Measurements from ENCODE around the gene PLA2G4F.

The PLA2G4F gene

DNA sequence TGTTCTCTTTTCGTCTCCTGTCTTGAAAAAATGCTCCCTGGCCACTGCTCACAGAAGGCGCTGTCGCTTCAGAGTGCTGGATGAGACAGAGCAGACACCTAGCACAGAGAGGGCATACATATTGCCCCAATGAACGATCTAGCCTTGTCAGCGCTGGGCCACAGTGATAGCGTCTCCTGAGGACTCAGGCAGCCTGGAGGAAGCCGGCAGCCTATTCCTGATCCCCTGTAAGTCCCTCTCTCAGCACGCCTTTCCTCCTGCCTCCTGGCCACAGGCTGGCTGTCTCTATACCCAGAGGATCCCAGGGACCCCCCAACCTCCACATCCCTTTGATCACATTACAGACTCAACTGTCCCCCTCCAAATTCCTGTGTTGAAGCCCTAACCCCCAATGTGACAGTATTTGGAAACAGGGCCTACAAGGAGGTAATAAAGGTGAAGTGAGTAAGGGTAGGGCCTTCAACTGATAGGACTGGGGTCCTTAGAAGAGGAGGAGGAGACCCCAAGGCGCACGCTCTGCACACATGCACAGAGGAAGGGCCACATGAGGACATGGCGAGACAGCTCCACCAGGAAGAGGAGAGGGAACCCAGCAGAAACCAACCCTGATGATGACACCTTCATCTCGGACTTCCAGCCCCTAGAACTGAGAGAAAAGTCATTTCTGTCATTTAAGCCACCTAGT, 7.5 kb downstream of the PLA2G4F start:
- no peak for DNase-seq (ENCODE audit: low read depth in 2 of 2)

DNA sequence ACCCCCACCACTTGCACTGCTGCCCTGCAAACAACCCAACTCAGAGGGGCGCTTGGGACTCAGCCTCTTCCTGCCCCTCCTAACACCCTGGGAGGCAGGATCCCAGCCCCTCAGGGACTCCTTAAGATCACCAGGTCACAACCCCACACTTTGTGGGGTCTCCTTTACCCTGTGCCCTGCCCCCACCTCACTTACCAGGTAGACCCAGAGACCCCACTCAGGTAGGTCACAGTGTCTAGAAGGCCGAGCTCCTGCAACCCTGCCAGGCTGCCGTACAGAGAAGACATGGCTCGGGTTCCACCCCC, 9.1 kb downstream of the PLA2G4F start:
- no peak for DNase-seq (ENCODE audit: low read depth in 2 of 2)

DNA sequence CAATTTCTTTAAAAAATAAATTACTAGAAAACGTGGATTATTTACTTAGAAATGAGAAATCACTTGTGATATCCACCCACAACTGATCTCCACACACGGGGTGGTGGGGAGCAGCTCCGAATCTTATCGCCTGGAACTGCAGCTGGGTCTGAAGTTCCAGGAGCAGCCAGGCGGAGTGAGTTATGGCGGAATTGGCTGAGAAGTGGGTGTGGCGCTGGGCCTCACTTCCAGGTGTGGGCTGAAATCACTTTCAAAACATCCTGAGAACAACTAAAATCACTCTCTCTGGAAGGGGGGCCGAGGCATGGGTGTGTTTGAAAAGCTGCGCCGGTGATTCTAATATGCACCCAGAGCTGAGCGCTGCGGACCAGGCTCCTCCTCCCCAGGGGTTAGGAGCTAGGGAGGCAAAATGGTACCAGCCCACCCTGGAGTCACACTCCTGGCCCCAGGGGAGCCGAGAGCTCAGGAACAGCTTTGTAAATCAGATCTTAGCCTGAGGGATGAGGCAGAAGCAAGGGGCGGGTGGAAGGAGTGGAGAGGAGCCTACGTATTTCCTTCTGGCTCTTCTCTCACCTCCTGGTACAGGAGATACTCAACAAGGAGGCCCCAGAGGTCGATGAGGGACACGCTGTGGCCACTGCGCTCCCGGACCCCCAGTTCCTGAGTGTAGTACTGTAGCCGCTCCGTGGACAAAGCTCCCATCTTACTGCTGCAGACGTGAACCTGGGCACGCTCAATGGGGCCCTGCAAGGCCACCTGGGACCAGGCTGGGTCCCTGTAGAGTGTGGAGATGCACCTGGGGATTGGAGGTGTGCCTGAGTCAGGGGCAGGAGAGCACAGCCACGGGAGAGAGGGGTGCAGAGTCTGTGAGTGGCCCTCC, 9.6 kb downstream of the PLA2G4F start:
- no peak for DNase-seq (ENCODE audit: low read depth in 2 of 2)

DNA sequence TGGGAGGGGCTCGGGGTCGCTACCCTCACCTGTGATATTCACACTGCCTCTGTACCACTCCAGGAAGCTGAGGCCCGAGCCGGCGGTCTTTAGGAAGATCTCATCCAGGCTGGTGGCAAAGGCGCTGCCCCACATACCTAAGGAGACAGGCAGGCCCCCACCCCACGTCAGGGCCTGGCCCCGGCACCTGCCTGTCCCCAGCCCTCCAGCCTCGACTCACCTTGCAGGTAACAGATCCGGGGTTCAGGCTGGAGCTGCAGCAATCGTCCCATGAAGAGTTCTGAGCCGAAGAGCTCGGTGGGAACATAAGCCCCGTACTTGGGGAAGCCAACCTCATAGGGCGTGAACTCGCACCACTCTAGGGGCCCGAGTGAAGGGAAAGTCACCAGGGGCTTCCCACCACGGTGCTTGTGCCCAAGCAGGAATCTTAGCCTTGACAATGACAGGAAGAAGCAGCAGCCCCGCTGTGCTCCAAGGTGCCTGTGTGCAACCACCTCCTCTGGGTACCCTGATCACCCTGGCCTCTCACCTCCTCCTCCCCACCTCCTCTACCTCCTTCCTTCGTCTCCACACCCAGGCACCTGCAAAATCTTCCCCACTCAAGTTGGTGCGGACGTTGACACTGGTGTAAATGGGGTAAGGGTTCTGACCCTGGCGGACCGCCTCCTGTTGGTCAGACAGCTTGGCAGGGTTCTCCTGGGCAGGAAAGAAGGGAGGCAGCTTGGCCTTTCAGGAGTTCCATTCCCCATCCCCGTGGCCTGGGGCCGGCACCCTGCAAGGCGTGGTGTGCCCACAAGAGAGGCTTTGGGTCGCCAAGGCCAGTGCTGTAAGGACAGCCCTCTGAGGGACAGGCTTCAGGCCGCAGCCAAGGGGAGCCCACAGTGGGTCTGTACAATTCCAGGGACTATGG, 10.6 kb downstream of the PLA2G4F start:
- DNase-seq (ENCODE audit: low read depth in 2 of 2): no peak

DNA sequence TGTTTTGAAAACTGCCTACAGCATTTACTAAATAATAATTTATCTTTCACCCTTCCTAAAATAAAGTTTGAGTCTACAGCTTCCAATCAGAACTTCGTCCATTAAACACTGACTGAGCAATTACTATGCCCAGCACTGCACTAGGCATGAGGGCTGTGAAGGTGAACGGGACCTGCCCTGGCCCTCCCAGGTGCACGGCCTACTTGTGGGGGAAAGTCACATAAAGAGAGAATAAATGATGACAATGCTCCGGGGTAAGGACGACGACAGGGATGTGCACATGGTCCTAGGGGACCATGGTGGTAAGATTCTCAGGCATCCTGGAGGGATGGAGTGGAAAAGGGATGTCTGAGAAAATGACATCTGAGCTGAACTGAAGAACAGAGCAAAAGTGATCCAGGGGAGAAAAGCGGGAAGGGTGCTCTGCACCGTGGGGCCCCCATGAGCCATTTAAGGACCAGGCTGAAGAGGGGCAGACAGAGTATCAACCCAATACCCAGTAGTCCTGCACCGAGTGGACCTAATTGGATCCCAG, 11.5 kb downstream of the PLA2G4F start:
- no peak for DNase-seq (ENCODE audit: low read depth in 2 of 2)

DNA sequence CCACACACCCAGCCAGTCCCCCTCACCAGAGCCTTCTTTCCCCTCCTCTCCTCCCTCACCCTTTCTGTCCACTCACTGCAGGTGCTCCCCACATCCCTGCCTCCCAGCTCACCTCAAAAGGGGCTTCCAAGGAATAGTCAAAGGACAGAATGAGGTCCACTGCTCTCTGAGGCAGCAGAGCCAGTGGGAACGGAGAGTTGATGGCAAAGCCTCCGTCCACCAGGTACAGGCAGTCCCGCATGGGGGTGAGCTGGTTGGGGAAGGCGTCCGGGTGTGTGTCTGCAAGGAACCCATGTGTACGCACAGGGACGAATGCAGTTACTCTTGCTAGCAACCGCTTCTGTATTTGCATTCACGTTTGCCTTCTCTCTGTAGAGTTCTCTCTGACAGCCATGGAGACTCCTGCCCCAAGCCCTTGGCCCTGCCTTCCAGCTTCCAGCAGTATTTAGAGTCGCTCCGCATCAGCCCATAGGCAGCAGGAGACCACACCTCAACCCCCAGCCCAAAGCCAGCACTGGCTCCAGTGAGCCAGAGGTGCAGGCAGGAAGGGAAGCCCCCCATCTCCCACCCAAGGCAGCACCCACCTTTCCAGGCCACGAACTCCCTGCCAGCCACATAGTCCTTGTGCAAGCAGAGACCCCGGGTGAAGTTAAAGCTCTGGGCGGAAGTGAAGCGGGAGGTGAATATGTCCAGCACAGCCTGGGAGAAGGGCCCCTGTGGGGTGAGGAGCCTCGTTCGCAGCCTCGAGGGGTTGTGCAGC, 12.4 kb downstream of the PLA2G4F start:
- DNase-seq (ENCODE audit: low read depth in 2 of 2): no peak

DNA sequence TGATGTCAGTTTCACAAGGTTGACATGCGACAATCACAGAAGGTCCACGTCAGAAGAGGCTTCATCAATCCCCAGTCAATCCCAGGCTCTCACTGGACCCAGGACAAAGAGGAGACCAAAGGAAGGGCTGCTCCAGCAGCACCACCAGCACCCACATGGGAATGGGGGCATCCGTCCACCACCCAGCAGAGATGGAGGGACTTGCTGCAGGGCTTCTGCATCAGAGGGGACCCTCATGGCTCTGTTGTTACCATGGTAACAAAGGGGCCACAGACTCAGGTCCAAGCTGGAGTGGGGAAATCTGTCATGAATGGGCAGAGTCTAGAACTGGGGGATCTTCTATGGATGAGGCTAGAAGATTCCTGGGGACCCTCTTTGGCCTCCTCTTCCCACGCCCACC, 13.1 kb downstream of the PLA2G4F start:
- DNase-seq (ENCODE audit: low read depth in 2 of 2): no peak

DNA sequence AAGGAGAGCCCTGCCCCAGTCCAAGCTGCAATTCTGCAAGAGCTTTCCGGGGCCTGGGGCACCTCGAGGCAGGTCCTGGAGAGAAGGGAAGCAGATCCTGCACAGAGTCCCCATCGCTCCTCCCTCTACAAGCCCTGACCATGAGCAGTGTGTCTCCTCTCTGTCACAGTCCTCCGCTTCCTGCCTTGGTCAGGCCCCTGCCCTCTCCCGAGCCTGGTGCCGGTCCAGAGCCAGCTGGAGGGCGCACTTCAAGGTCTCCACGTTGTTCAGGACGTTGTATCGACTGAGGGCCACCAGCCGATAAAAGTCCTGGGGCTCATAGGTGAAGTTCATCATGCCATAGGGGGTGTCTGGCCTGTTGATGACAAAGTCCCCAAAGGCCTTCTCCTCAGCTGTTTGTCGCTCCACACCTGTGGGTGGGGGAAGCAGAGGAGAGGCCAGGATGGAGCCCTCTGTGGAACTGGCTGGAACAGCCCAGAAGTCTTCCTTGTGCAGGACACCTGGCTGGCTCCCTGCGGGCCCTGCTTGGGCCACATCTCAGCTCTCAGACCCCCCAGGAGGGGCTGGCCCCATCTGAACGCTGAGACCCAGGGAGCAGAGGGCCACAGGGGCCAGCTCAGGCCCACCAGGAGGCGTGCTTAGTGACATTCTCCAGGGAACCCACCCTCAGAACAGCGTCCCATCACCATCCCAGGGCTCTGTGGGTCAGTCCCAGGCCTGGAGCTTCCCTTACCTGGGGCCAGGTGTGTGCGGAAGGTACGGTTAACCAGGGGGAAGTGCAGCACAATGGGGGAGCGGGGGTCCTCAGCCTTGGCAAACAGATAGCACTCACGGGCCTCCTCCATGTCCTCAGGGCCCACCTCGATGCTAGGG, 14.4 kb downstream of the PLA2G4F start:
- no peak for DNase-seq (ENCODE audit: low read depth in 2 of 2)

DNA sequence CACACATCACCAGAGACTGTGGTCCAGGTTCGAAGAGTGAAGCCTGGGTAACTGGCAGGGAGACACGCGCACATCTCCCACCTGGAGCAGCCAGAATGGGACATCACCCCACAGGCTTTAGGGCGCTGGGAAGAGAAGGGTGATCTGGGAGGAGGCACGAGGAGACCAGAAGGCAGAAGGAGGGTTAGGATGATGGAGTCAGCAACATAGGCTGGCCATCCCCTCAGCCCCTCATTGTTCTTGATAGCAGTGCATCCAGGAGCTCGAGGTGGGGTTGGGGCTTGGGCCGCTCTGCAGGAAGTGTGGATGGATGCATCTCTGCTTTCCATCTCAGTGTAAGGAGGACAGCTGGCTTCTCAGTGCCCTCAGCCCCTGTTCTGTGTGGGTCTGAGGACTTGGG, 15.2 kb downstream of the PLA2G4F start:
- no peak for DNase-seq (ENCODE audit: low read depth in 2 of 2)

DNA sequence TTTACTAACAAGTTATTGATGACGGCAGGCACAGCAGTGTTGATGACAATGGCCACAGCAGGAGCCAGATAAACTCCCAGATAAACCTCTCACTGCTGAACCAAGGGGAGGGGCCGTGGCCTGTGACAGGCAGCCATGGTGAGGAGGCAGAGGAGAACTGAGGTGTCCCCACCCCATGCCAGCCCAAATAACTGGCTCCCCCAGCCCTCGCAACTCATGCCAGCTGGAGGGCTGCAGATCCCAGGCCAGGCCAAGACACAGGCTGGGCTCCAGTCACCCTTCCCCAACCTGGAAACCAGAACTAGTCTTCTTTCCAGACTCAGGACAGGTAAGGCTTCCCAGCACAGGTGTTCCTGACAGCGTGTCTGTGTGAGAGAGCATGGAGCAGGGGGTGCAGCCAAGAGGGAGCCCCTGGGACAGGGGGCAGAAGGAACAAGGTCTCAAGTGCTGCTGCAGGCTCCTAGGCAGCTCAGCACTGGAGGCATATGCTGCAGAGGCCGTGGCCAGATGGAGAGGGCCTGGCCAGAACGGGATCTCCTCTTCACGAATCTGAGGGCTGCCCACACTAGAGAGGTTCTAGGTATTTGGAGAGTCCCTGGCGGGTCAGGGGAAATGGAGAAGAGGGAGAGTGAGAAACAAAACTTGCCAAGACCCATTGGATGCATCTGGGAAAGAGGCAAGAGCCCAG, 15.9 kb downstream of the PLA2G4F start:
- no peak for DNase-seq (ENCODE audit: low read depth in 2 of 2)

GRCh38 chr15:42139596-42139995, 16.8 kb downstream of the PLA2G4F start:
- DNase-seq (ENCODE audit: low read depth in 2 of 2): no peak

- no peak for DNase-seq (ENCODE audit: low read depth in 2 of 2)
These were observed 17.5 kb downstream of the PLA2G4F start for GRCh38 chr15:42138968-42139386.

DNA sequence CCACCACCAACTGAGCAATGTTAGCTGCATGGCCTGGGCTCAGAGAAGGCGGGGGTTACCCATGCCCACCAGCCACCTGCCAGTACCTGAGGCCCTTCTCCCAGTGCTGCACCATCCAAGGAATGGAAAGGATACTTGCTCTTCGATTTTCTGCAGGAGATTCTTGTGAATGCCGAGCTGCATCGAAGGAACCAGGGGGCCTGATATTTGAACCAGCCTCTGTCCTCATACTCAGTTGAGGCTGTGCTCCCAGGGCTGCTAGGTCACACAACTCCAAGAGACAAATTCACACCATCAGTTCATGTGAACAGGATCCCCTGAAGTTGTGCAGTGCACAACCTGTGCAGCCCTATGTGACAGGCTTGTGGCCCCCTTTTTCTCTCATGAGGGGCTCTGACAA, 18.0 kb downstream of the PLA2G4F start:
- no peak for DNase-seq (ENCODE audit: low read depth in 2 of 2)

- no peak for DNase-seq (ENCODE audit: low read depth in 2 of 2)
These were observed 18.8 kb downstream of the PLA2G4F start for GRCh38 chr15:42137461-42138261.

GRCh38 chr15:42136513-42136912, 19.9 kb downstream of the PLA2G4F start:
- no peak for DNase-seq (ENCODE audit: low read depth in 2 of 2)

- DNase-seq (ENCODE audit: low read depth in 2 of 2): no peak
These were observed 21.1 kb downstream of the PLA2G4F start for GRCh38 chr15:42135351-42135750.

DNA sequence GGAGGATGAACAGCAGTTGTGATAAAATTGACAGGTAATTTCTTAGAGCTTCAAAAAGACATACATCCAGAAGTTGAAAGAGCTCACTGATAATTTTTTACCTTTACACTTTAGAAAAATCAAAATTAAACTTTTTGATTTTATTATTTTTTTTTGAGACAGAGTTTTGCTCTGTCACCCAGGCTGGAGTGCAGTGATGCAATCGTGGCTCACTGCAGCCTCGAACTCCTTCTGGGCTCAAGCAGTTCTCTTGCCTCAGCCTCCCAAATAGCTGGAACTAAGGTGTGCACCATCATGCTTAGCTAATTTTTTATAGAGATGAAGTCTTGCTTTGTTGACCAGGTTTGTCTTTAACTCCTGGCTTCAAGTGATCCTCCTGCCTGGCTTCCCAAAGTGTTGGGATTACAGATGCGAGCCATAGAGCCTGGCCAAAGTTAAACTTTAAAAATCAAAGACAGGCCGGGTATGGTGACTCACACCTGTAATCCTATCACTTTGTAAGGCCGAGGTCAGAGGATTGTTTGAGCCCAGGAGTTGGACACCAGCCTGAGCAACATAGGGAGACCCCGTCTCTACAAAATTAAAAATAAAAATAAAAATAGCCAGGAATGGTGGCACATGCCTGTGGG, 21.7 kb downstream of the PLA2G4F start:
- no peak for DNase-seq (ENCODE audit: low read depth in 2 of 2)

GRCh38 chr15:42133886-42134502, 22.4 kb downstream of the PLA2G4F start:
- peak in 1 of 2 donors; percentile 17 for DNase-seq (ENCODE audit: low read depth in 2 of 2)

Data from stimulated activated CD4-positive, alpha-beta T cell treated with anti-CD3 and anti-CD28 coated beads, Interleukin-1b, Interleukin-23, amount 100 ng/mL, for 1 hour (primary cell).